ENCODE results near the gene PACSIN2.

DNA sequence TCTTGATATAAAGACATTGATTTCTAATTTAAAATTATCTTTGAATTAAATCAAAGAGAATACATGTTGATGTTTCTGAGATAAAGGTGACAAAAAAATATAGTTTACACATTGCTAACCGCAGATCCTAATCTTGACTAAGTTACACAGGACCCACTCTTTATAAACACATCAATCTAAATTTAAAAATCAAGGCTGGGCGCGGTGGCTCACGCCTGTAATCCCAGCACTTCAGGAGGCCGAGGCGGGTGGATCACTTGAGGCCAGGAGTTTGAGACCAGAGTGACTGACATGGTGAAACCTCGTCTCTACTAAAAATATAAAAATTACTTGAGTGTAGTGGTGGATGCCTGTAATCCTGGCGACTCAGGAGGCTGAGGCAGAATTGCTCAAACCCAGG, 159.7 kb downstream of the PACSIN2 start:
- TF ChIP-seq, protein P1, sequence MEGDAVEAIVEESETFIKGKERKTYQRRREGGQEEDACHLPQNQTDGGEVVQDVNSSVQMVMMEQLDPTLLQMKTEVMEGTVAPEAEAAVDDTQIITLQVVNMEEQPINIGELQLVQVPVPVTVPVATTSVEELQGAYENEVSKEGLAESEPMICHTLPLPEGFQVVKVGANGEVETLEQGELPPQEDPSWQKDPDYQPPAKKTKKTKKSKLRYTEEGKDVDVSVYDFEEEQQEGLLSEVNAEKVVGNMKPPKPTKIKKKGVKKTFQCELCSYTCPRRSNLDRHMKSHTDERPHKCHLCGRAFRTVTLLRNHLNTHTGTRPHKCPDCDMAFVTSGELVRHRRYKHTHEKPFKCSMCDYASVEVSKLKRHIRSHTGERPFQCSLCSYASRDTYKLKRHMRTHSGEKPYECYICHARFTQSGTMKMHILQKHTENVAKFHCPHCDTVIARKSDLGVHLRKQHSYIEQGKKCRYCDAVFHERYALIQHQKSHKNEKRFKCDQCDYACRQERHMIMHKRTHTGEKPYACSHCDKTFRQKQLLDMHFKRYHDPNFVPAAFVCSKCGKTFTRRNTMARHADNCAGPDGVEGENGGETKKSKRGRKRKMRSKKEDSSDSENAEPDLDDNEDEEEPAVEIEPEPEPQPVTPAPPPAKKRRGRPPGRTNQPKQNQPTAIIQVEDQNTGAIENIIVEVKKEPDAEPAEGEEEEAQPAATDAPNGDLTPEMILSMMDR (IDR thresholded peaks at IDR 0.05; ENCODE audit: borderline replicate concordance, extremely low read depth, low read length, poor library complexity, severe bottlenecking): no peak
- no peak for TF ChIP-seq EZH2 (IDR thresholded peaks at IDR 0.05; ENCODE audit: borderline replicate concordance, low read depth, low read length, severe bottlenecking)
